Measurements from ENCODE around the gene LMX1B.

DNA sequence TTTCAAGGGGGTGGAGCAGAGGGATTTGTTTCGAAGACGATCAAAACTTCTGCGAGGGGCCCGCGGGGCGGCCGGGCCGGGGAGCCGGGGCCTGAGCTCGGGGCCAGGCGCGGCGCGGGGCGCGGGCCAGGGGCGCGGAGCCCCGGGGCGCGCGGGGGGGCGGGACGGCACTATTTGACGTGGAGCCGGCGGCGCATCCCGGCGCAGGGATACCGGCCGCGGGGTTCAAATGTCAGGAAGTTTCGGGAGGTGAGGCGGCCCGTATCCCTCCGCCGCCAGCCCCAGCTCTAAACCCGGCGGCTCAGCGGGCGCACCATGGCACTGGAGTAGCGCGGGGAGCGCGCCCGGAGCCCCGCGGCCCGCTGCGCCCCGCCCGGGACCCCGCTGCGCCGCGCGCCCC lies at the start of gene LMX1B:
- TF ChIP-seq, protein P1, sequence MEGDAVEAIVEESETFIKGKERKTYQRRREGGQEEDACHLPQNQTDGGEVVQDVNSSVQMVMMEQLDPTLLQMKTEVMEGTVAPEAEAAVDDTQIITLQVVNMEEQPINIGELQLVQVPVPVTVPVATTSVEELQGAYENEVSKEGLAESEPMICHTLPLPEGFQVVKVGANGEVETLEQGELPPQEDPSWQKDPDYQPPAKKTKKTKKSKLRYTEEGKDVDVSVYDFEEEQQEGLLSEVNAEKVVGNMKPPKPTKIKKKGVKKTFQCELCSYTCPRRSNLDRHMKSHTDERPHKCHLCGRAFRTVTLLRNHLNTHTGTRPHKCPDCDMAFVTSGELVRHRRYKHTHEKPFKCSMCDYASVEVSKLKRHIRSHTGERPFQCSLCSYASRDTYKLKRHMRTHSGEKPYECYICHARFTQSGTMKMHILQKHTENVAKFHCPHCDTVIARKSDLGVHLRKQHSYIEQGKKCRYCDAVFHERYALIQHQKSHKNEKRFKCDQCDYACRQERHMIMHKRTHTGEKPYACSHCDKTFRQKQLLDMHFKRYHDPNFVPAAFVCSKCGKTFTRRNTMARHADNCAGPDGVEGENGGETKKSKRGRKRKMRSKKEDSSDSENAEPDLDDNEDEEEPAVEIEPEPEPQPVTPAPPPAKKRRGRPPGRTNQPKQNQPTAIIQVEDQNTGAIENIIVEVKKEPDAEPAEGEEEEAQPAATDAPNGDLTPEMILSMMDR (optimal IDR thresholded peaks at IDR 0.05 in 1 of 3, IDR thresholded peaks at IDR 0.05 in 1 of 3, conservative IDR thresholded peaks at IDR 0.05 in 1 of 3; ENCODE audit: extremely low read depth in 1 of 3, insufficient read depth in 2 of 3, low read length in 3 of 3): no peak
- TF ChIP-seq EZH2 (IDR thresholded peaks at IDR 0.05; ENCODE audit: low read length): no peak
